ENCODE measurements around the gene CASZ1. TPM values are rescaled to one million over a fixed set of nuclear protein-coding genes. Genes with fewer than 3 reads are reported as not detected.
A peak's percentile ranks its signal among the peaks of the same experiment; 100 is the strongest.

The CASZ1 gene
- total RNA-seq, 6 donors from 2014 or later: 39.7 to 112 (median 60.8) TPM

DNA sequence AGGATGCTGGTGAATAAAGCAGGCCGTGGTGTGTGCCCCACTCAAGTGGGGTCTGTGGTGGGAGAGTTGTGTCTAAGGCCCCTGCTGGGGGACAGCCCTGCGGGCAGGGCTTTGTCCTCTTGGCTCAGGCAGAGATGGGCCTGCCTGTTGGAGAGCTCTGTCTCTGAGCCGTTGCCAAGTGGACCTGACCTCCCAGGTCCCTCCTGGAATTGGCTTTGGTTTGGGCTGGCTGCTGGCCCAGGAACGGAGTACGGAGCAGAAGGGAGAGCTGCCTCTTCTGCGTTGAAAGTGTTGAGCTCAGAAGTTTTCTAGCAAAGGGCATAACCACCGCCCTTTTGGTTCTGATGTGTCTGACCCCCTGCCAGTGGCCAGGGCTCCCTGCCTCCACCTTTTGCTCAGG is 167.8 kb downstream of the CASZ1 start:
- peaks cover 0 to 14% (median 7%) of the 10 kb centered on the region in 4 donors for H3K4me1 ChIP-seq
- 65 to 80% methylated on average over 1 to 7 of the region's 7 CpGs for WGBS, 2 donors

DNA sequence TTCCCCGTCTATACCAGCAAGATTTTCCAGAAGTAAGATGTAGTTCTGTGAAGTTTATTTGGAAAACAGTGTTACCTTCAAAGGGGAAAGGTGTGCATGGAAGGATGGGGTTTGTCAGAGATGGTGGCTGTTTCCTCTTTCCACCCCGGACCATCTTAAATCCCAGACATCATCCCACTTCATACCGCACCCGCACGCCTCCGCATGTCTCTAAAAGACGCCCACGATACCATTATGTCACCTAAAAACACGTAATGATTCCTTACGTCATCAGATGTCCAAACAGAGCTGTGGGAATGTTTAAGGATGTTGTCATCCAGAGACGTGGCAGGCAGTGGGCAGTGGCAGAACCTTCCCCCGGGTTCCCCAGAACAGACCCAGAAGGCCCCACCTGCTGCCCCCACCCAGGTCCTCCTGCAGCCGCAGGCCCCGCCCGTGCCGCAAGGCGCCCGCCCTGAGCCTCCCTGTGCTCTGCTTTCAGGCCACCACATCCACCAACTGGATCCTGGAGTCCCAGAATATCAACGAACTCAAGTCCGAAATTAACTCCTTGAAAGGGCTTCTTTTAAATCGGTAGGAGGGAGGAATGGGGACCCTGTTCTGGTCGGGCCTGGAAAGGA is 169.5 kb downstream of the CASZ1 start:
- Histone ChIP-seq H3K27me3 (no peaks in the 10 kb centered on the region), H3K27ac (peak overlapping the region in 1 of 4 donors; percentile 42), H3K36me3 (peaks cover 0 to 53% (median 19%) of the 10 kb centered on the region in 4 donors), H3K9me3 (no peaks in the 10 kb centered on the region), H3K4me1 (peaks cover 0 to 13% (median 7%) of the 10 kb centered on the region in 4 donors), H3K4me3 (no peak overlapping the region)
- DNase-seq (peak; percentile 15 to 71), ATAC-seq (ENCODE audit: low FRiP score in 2 of 2) (no peak)
- TF ChIP-seq POLR2AphosphoS5 (IDR thresholded peaks at IDR 0.05) (no peak), POLR2A (IDR thresholded peaks at IDR 0.05) (no peak), EP300 (IDR thresholded peaks at IDR 0.05) (no peak)
- TF ChIP-seq, protein P1, sequence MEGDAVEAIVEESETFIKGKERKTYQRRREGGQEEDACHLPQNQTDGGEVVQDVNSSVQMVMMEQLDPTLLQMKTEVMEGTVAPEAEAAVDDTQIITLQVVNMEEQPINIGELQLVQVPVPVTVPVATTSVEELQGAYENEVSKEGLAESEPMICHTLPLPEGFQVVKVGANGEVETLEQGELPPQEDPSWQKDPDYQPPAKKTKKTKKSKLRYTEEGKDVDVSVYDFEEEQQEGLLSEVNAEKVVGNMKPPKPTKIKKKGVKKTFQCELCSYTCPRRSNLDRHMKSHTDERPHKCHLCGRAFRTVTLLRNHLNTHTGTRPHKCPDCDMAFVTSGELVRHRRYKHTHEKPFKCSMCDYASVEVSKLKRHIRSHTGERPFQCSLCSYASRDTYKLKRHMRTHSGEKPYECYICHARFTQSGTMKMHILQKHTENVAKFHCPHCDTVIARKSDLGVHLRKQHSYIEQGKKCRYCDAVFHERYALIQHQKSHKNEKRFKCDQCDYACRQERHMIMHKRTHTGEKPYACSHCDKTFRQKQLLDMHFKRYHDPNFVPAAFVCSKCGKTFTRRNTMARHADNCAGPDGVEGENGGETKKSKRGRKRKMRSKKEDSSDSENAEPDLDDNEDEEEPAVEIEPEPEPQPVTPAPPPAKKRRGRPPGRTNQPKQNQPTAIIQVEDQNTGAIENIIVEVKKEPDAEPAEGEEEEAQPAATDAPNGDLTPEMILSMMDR (IDR thresholded peaks at IDR 0.05): no peak
- WGBS, 2 donors: 87 to 89% methylated on average over 17 to 22 of the region's 22 CpGs

More for the DNA sequence above, 167.8 kb downstream of the CASZ1 start:
- Histone ChIP-seq H3K9me3 (no peaks in the 10 kb centered on the region), H3K4me3 (no peak overlapping the region), H3K36me3 (peaks cover 0 to 39% (median 13%) of the 10 kb centered on the region in 4 donors), H3K27ac (peak overlapping the region in 1 of 4 donors; percentile 18), H3K27me3 (no peaks in the 10 kb centered on the region)
- DNase-seq (peak in 1 of 2 donors; percentile 20), ATAC-seq (ENCODE audit: low FRiP score in 2 of 2) (no peak)
- TF ChIP-seq, protein P1 (IDR thresholded peaks at IDR 0.05): no peak
- TF ChIP-seq EP300 (IDR thresholded peaks at IDR 0.05): no peak
- no peak for TF ChIP-seq POLR2AphosphoS5 (IDR thresholded peaks at IDR 0.05)
- TF ChIP-seq POLR2A (IDR thresholded peaks at IDR 0.05): no peak

DNA sequence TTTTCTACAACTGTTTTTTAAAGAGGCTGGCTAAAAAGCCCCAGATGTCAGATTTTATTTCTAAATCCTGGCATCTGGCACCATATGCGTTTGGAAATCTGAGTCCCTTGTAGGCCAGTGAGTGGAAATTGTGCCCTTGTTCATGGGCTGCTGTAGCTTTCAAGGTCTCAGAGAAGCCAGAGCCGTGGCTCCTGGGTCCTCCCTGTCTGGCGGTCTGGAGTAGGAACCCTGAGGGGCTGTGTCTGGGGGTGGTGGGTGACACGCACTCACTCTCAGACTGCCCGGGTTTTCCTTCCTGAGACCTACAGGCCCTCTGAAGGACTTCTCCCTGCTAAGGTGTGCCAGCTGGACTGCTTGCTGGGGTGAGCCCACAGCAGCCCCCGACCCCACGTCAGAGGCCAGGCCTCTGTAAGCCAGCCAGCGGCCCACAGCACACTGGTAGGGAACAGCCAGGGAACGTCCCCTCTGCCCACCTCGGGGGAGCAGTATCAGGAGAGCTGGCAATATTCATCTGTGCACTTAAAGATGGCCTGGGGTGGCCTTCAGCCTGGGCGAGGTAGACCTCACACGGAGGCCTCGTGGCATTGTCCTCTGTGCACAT is 170.2 kb downstream of the CASZ1 start:
- no peaks in the 10 kb centered on the region for H3K9me3 ChIP-seq
- DNase-seq: peak in 1 of 2 donors; percentile 14
- H3K27me3 ChIP-seq: no peaks in the 10 kb centered on the region
- H3K4me1 ChIP-seq: peaks cover 0 to 7% (median 3%) of the 10 kb centered on the region in 4 donors
- H3K4me3 ChIP-seq: no peak overlapping the region
- no peak for ATAC-seq (ENCODE audit: low FRiP score in 2 of 2)
- TF ChIP-seq, protein P1 (IDR thresholded peaks at IDR 0.05): no peak
- TF ChIP-seq POLR2AphosphoS5 (IDR thresholded peaks at IDR 0.05): no peak
- TF ChIP-seq POLR2A (IDR thresholded peaks at IDR 0.05): no peak
- no peak for TF ChIP-seq EP300 (IDR thresholded peaks at IDR 0.05)
- peaks cover 0 to 53% (median 19%) of the 10 kb centered on the region in 4 donors for H3K36me3 ChIP-seq
- WGBS, 2 donors: 95 to 96% methylated on average over 10 to 13 of the region's 13 CpGs
- no peak overlapping the region for H3K27ac ChIP-seq

DNA sequence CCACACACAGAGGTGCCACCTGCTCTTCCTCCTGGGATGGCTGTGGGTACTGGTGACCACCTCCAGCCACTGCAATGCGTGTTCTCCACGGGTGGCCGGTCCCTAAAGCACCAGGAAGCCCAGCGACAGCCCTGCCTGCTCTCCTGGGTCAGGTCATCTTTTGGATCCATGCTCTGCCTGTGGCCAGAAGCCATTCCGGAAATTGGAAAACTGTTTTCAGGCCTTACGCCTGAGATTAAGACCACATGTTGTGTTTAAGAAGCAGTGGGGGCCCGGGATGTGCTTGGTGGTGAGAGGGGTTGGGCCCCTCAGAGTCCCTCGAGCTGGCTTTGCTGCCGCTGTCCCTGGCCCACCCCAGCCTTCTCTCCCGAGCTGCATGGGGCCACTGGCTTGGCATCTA is 170.9 kb downstream of the CASZ1 start:
- no peaks in the 10 kb centered on the region for H3K9me3 ChIP-seq
- no peak for ATAC-seq (ENCODE audit: low FRiP score in 2 of 2)
- TF ChIP-seq POLR2A (IDR thresholded peaks at IDR 0.05) (no peak), EP300 (IDR thresholded peaks at IDR 0.05) (no peak), POLR2AphosphoS5 (IDR thresholded peaks at IDR 0.05) (no peak)
- TF ChIP-seq, protein P1 (IDR thresholded peaks at IDR 0.05): no peak
- H3K27ac ChIP-seq: no peak overlapping the region
- peak in 1 of 2 donors; percentile 6 for DNase-seq
- no peaks in the 10 kb centered on the region for H3K27me3 ChIP-seq
- WGBS, 2 donors: 91 to 94% methylated on average over 10 of the region's 10 CpGs
- H3K4me1 ChIP-seq: peaks cover 0 to 7% (median 3%) of the 10 kb centered on the region in 4 donors
- peaks cover 0 to 48% (median 19%) of the 10 kb centered on the region in 4 donors for H3K36me3 ChIP-seq
- H3K4me3 ChIP-seq: no peak overlapping the region
